SK-N-SH (cell line): ENCODE measurements around the gene CLEC4A. TPM values are rescaled to one million over a fixed set of nuclear protein-coding genes. Genes with fewer than 3 reads are reported as not detected.

Source experiments
- CTCF ChIA-PET: fragments of 300-600, 350-600 bp; formaldehyde crosslinking; extraction: SDS; loops from one replicate; lab custom pipeline; 2021; lab: Yijun Ruan, JAX
- POLR2A ChIA-PET: fragments of 350-600 bp; sonication (Branson Sonifier 250); formaldehyde crosslinking; extraction: SDS; loops from one replicate; lab custom pipeline; 2020; ENCODE audit warnings: antibody characterized with exemption, inconsistent platforms; lab: Yijun Ruan, JAX
- DNase-seq: peaks from one replicate; pipeline ENCODE4 v3.0.0; 2012
- H2AFZ ChIP-seq: fragments of 200-600 bp; sonication (generic); 2 replicates; pipeline ENCODE4 v1.8.1; 2016; ENCODE audit warnings: antibody characterized with exemption, mild to moderate bottlenecking, low read depth
- H3F3A ChIP-seq: fragments of 200-600 bp; sonication (generic); replicated peaks from 2 replicates; pipeline ENCODE3; 2016; ENCODE audit warnings: antibody characterized with exemption, mild to moderate bottlenecking; ENCODE audit not compliant: insufficient read depth
- H3K27ac ChIP-seq, 2 experiments: fragments of 200-500 bp in 1 of 2; fragments of 200-600 bp in 1 of 2; sonication (Bioruptor generic) in 1 of 2; sonication (generic), shearing (Covaris generic) in 1 of 2; 2 replicates each; pipeline versions ENCODE4 v1.5.1 to v1.6.1; 2014 to 2016; ENCODE audit warnings: low read depth in 2 of 2, inconsistent platforms in 1 of 2, low read length in 1 of 2, mild to moderate bottlenecking in 1 of 2, mixed read lengths in 1 of 2
- H3K27me3 ChIP-seq: fragments of 200-600 bp; sonication (generic), shearing (Covaris generic); 2 replicates; pipeline ENCODE4 v1.6.1; 2016; ENCODE audit warnings: mixed run types; ENCODE audit not compliant: insufficient read depth
- H3K36me3 ChIP-seq, 2 experiments: fragments of 200-500 bp in 1 of 2; fragments of 200-600 bp in 1 of 2; sonication (Bioruptor generic) in 1 of 2; sonication (generic) in 1 of 2; replicated peaks in 1 of 2; 2 replicates each; pipeline versions ENCODE3 to v1.5.1; 2014 to 2016; ENCODE audit warnings: low read length in 1 of 2, mild to moderate bottlenecking in 1 of 2; ENCODE audit not compliant: insufficient read depth in 2 of 2, control insufficient read depth in 1 of 2
- H3K4me1 ChIP-seq, 2 experiments: fragments of 200-500 bp in 1 of 2; fragments of 200-600 bp in 1 of 2; sonication (Bioruptor generic) in 1 of 2; sonication (generic), shearing (Covaris generic) in 1 of 2; 2 replicates each; pipeline versions ENCODE4 v1.5.1 to v1.6.1; 2014 to 2016; ENCODE audit warnings: low read depth in 1 of 2, low read length in 1 of 2, mixed run types in 1 of 2; ENCODE audit not compliant: insufficient read depth in 2 of 2, control insufficient read depth in 1 of 2
- H3K4me2 ChIP-seq: fragments of 200-600 bp; sonication (generic), shearing (Covaris generic); 2 replicates; pipeline ENCODE4 v1.6.1; 2017; ENCODE audit warnings: mixed run types
- H3K4me3 ChIP-seq, 2 experiments: fragments of 200-500 bp in 1 of 2; fragments of 200-600 bp in 1 of 2; sonication (Bioruptor generic) in 1 of 2; sonication (generic), shearing (Covaris generic) in 1 of 2; 2 replicates each; pipeline versions ENCODE4 v1.5.1 to v1.8.1; 2014 to 2016; ENCODE audit warnings: low read depth in 2 of 2, inconsistent platforms in 1 of 2, low read length in 1 of 2, mild to moderate bottlenecking in 1 of 2, mixed read lengths in 1 of 2, moderate library complexity in 1 of 2
- H3K79me2 ChIP-seq: fragments of 200-600 bp; sonication (generic); 2 replicates; pipeline ENCODE4 v1.8.1; 2017; ENCODE audit warnings: mild to moderate bottlenecking; ENCODE audit not compliant: insufficient read depth
- H3K9ac ChIP-seq: fragments of 200-600 bp; sonication (generic); 2 replicates; pipeline ENCODE4 v1.6.1; 2017; ENCODE audit warnings: mixed run types
- H3K9me2 ChIP-seq: fragments of 200-600 bp; sonication (generic); 2 replicates; pipeline ENCODE4 v1.6.1; 2017; ENCODE audit warnings: mixed run types
- H3K9me3 ChIP-seq: fragments of 200-600 bp; sonication (generic); 2 replicates; pipeline ENCODE4 v1.6.1; 2017; ENCODE audit warnings: mixed run types, mild to moderate bottlenecking, moderate library complexity
- H4K20me1 ChIP-seq: fragments of 200-600 bp; sonication (generic); 2 replicates; pipeline ENCODE4 v1.6.1; 2017; ENCODE audit warnings: mild to moderate bottlenecking, mixed run types; ENCODE audit not compliant: insufficient read depth
- CHD2 ChIP-seq: fragments of 150-350 bp; IDR thresholded peaks from 2 replicates; pipeline ENCODE4 v1.6.1; 2018; ENCODE audit warnings: low read length; ENCODE audit not compliant: partially characterized antibody
- EP300 ChIP-seq, 2 experiments: IDR thresholded peaks; 2 replicates each; pipeline versions ENCODE4 v1.4.0 to v1.6.1; 2012; ENCODE audit warnings: borderline replicate concordance in 1 of 2, low read depth in 1 of 2, low read length in 1 of 2
- FOXM1 ChIP-seq: IDR thresholded peaks from 2 replicates; pipeline ENCODE4 v1.4.0; 2012; ENCODE audit warnings: low read depth, mild to moderate bottlenecking
- JUND ChIP-seq: IDR thresholded peaks from 2 replicates; pipeline ENCODE4 v1.4.0; 2012
- MXI1 ChIP-seq: IDR thresholded peaks from 2 replicates; pipeline ENCODE4 v1.6.1; 2012; ENCODE audit warnings: mild to moderate bottlenecking, low read depth, low read length, improper control_type of control experiment
- NRF1 ChIP-seq: IDR thresholded peaks from 2 replicates; pipeline ENCODE4 v1.6.1; 2012; ENCODE audit warnings: low read depth, mild to moderate bottlenecking, low read length
- POLR2AphosphoS5 ChIP-seq: IDR thresholded peaks from 2 replicates; pipeline ENCODE4 v1.6.1; 2012; ENCODE audit warnings: low read depth, low read length
- RFX5 ChIP-seq: IDR thresholded peaks from 2 replicates; pipeline ENCODE4 v1.6.1; 2012; ENCODE audit warnings: mild to moderate bottlenecking, improper control_type of control experiment, low read length
- RXRA ChIP-seq: IDR thresholded peaks from 2 replicates; pipeline ENCODE4 v1.4.0; 2012; ENCODE audit warnings: low read depth, mild to moderate bottlenecking, borderline replicate concordance
- TAF1 ChIP-seq: IDR thresholded peaks from 2 replicates; pipeline ENCODE4 v1.6.1; 2012; ENCODE audit warnings: low read depth, mild to moderate bottlenecking, low read length, moderate library complexity, borderline replicate concordance
- TCF12 ChIP-seq: IDR thresholded peaks from 2 replicates; pipeline ENCODE4 v1.4.0; 2012
- YY1 ChIP-seq: IDR thresholded peaks from 2 replicates; pipeline ENCODE4 v1.4.0; 2012; ENCODE audit warnings: low read depth, mild to moderate bottlenecking
- ZBTB33 ChIP-seq: IDR thresholded peaks from 2 replicates; pipeline ENCODE4 v1.4.0; 2012; ENCODE audit warnings: low read depth, borderline replicate concordance
- WGBS: methylation state at CpG from one replicate; pipeline ENCODE4 v1.1.6; 2017; ENCODE audit warnings: low lambda C conversion rate; 5-methylcytosine and 5-hydroxymethylcytosine counted together
- polyA plus RNA-seq, 3 experiments: library from polyadenylated mRNA; depleted of rRNA; stranded (reverse); fragments of >200 nt; gene quantifications; 2 replicates each; pipeline ENCODE4 v1.2.3, GENCODE V29; 2012
- TF ChIP-seq, protein P1 (sequence below): fragments of 200-600 bp; sonication (generic); IDR thresholded peaks from 2 replicates; pipeline ENCODE4 v1.6.1; 2017; ENCODE audit warnings: antibody characterized with exemption, mild to moderate bottlenecking, moderate library complexity
- TF ChIP-seq, protein P2 (sequence below): IDR thresholded peaks from 2 replicates; pipeline ENCODE4 v1.4.0; 2012; ENCODE audit warnings: low read depth, borderline replicate concordance
- TF ChIP-seq, protein P3 (sequence below): IDR thresholded peaks from 2 replicates; pipeline ENCODE4 v1.6.1; 2012; ENCODE audit warnings: mild to moderate bottlenecking, low read depth, low read length, moderate library complexity

CLEC4A gene
- polyA plus RNA-seq, 1 of the 3 experiments (the other 2 are of a cell fraction) = 0.44 TPM

DNA sequence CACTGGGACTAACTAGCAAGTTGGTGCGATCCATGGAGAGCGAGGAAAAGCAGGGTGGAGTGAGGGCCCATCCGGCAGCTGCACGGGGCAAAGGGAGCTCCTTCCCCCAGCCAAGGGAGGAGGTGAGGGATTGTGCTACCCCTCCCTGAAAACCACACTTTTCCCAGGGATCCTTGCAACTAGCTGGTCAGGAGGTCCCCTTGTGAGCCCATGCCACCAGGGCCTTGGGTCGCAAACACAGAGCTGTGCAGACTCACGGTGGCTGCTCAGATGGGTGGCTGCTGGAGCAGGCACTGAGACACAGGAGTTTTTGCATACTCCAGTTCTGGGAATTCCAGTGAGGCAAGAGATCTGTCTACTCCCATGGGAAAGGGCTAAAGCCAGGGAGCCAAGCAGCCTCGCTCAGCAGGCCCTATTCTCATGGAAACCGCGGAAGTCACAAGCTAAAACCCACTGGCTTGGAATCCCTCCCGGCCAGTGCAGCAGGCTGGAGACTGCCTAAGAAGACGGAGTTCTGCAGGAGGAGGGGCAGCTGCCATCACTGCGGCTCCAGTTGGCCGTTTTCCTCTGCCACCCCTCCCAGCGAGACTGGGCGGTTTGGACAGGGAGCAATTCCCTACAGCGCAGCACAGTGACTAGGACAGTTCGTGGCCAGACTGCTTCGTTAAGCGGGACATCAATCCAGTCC is 22.5 kb downstream of the CLEC4A start:
- ChIA-PET CTCF (no interaction called here), POLR2A (no interaction called here)
- Histone ChIP-seq H2AFZ (0 out of 2 replicates have a peak overlapping the region, but pooled peaks have one; percentile 16), H3F3A (no peaks in the 10 kb centered on the region), H3K4me1 (no peaks in the 10 kb centered on the region), H3K9ac (no peak overlapping the region), H3K9me3 (0 out of 2 replicates have a peak, but pooled peaks cover 4% of the 10 kb centered on the region), H3K36me3 (peaks cover 0 to 3% of the 10 kb centered on the region in 2 experiments), H3K27me3 (no peaks in the 10 kb centered on the region), H3K4me2 (no peak overlapping the region), H3K79me2 (no peaks in the 10 kb centered on the region), H3K9me2 (no peaks in the 10 kb centered on the region), H3K4me3 (no peak overlapping the region), H3K27ac (no peak overlapping the region), H4K20me1 (no peaks in the 10 kb centered on the region)
- whole genome bisulfite sequencing = 78% methylated on average over 6 of the region's 19 CpGs
- TF ChIP-seq CHD2 (no peak), EP300 (IDR thresholded peaks at IDR 0.05; ENCODE audit: borderline replicate concordance in 1 of 2, low read depth in 1 of 2, low read length in 1 of 2) (no peak), NRF1 (no peak), YY1 (no peak), POLR2AphosphoS5 (no peak), JUND (no peak), MXI1 (no peak), ZBTB33 (no peak), FOXM1 (no peak)
- TF ChIP-seq, protein P1, sequence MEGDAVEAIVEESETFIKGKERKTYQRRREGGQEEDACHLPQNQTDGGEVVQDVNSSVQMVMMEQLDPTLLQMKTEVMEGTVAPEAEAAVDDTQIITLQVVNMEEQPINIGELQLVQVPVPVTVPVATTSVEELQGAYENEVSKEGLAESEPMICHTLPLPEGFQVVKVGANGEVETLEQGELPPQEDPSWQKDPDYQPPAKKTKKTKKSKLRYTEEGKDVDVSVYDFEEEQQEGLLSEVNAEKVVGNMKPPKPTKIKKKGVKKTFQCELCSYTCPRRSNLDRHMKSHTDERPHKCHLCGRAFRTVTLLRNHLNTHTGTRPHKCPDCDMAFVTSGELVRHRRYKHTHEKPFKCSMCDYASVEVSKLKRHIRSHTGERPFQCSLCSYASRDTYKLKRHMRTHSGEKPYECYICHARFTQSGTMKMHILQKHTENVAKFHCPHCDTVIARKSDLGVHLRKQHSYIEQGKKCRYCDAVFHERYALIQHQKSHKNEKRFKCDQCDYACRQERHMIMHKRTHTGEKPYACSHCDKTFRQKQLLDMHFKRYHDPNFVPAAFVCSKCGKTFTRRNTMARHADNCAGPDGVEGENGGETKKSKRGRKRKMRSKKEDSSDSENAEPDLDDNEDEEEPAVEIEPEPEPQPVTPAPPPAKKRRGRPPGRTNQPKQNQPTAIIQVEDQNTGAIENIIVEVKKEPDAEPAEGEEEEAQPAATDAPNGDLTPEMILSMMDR = no peak
- DNase-seq = no peak

DNA sequence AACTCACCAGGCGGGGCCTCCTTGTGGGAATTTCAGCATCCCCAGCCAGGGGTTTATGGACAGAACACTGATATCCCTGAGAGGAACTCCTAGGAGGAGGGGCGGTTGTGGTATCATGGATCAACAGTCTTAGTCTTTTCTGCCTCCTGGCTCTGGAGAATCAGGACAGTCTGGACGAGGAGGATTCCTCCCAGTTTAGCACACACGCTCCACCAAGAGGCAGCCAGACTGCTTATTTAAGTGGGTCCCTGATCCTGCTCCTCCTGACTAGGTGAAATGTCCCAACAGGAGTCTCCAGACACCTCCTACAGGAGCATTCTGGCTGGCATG is 23.0 kb downstream of the CLEC4A start:
- no peak for DNase-seq
- Histone ChIP-seq H4K20me1 (no peaks in the 10 kb centered on the region), H3K36me3 (peaks cover 0 to 1% of the 10 kb centered on the region in 2 experiments), H3K4me2 (no peak overlapping the region), H3F3A (no peaks in the 10 kb centered on the region), H3K27ac (no peak overlapping the region), H3K4me3 (no peak overlapping the region), H3K4me1 (no peaks in the 10 kb centered on the region), H3K27me3 (no peaks in the 10 kb centered on the region), H3K9me3 (0 out of 2 replicates have a peak, but pooled peaks cover 4% of the 10 kb centered on the region), H3K9me2 (no peaks in the 10 kb centered on the region), H3K9ac (no peak overlapping the region), H3K79me2 (no peaks in the 10 kb centered on the region), H2AFZ (0 out of 2 replicates have a peak overlapping the region, but pooled peaks have one; percentile 16)
- POLR2A ChIA-PET = interaction anchor here (0.6 kb wide), 1 partner anchor 11 kb away, joined by 3 read pairs; the partner anchor contains the start of gene ZNF705A
- WGBS = 90% methylated on average over 3 of the region's 4 CpGs
- CTCF ChIA-PET = no interaction called here
- TF ChIP-seq, protein P2, sequence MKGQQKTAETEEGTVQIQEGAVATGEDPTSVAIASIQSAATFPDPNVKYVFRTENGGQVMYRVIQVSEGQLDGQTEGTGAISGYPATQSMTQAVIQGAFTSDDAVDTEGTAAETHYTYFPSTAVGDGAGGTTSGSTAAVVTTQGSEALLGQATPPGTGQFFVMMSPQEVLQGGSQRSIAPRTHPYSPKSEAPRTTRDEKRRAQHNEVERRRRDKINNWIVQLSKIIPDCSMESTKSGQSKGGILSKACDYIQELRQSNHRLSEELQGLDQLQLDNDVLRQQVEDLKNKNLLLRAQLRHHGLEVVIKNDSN = no peak
- TF ChIP-seq RFX5 (no peak), TCF12 (no peak), RXRA (no peak), ZBTB33 (no peak), TAF1 (no peak), EP300 (IDR thresholded peaks at IDR 0.05; ENCODE audit: borderline replicate concordance in 1 of 2, low read depth in 1 of 2, low read length in 1 of 2) (no peak)
- TF ChIP-seq, protein P3, sequence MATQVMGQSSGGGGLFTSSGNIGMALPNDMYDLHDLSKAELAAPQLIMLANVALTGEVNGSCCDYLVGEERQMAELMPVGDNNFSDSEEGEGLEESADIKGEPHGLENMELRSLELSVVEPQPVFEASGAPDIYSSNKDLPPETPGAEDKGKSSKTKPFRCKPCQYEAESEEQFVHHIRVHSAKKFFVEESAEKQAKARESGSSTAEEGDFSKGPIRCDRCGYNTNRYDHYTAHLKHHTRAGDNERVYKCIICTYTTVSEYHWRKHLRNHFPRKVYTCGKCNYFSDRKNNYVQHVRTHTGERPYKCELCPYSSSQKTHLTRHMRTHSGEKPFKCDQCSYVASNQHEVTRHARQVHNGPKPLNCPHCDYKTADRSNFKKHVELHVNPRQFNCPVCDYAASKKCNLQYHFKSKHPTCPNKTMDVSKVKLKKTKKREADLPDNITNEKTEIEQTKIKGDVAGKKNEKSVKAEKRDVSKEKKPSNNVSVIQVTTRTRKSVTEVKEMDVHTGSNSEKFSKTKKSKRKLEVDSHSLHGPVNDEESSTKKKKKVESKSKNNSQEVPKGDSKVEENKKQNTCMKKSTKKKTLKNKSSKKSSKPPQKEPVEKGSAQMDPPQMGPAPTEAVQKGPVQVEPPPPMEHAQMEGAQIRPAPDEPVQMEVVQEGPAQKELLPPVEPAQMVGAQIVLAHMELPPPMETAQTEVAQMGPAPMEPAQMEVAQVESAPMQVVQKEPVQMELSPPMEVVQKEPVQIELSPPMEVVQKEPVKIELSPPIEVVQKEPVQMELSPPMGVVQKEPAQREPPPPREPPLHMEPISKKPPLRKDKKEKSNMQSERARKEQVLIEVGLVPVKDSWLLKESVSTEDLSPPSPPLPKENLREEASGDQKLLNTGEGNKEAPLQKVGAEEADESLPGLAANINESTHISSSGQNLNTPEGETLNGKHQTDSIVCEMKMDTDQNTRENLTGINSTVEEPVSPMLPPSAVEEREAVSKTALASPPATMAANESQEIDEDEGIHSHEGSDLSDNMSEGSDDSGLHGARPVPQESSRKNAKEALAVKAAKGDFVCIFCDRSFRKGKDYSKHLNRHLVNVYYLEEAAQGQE = no peak
